Measurements from ENCODE around the gene KRTAP9-6. TPM values are rescaled to one million over a fixed set of nuclear protein-coding genes. Genes with fewer than 3 reads are reported as not detected.
A peak's percentile ranks its signal among the peaks of the same experiment; 100 is the strongest.
"Not testable (repeated sequence)": the region's sequence is repeated elsewhere in the genome, so short reads cannot be mapped to it uniquely, and the experiment has no call there.

KRTAP9-6 gene
- total and polyA plus RNA-seq, 8 donors, result not detected

DNA sequence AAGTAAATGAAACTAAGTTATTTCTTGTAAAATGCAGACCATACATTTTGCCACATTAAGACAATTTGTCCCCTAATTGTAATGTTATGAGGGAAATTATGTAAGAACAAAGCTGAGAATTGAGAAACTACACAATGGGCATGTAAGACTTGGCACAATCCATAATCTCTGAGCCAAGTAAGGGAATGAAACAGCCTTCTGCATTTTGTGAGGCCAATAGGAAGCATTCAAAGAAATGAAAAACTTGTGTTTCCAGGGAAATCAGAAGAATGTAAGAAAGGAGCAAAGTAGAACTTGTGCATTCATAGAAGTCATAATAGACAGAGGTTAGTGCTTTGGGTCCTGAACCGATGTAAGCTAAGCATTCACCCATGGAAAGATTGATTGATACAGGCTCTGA is 13.9 kb upstream of the KRTAP9-6 start:
- intact Hi-C loops (cut with DNase I), result no loop called here
- no peak overlapping the region for H3K4me3 ChIP-seq
- no peak for ATAC-seq
- WGBS, 2 donors, result 78 to 82% methylated on average over 1 of the region's 1 CpG
- no peak for FAIRE-seq
- TF ChIP-seq, protein P1, sequence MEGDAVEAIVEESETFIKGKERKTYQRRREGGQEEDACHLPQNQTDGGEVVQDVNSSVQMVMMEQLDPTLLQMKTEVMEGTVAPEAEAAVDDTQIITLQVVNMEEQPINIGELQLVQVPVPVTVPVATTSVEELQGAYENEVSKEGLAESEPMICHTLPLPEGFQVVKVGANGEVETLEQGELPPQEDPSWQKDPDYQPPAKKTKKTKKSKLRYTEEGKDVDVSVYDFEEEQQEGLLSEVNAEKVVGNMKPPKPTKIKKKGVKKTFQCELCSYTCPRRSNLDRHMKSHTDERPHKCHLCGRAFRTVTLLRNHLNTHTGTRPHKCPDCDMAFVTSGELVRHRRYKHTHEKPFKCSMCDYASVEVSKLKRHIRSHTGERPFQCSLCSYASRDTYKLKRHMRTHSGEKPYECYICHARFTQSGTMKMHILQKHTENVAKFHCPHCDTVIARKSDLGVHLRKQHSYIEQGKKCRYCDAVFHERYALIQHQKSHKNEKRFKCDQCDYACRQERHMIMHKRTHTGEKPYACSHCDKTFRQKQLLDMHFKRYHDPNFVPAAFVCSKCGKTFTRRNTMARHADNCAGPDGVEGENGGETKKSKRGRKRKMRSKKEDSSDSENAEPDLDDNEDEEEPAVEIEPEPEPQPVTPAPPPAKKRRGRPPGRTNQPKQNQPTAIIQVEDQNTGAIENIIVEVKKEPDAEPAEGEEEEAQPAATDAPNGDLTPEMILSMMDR (IDR thresholded peaks at IDR 0.05), result no peak
- no peaks in the 10 kb centered on the region for H3K27me3 ChIP-seq
- no peaks in the 10 kb centered on the region for H3K4me1 ChIP-seq
- H3K27ac ChIP-seq, result no peak overlapping the region
- DNase-seq, result no peak
- no peaks in the 10 kb centered on the region for H3K9me3 ChIP-seq
- H3K36me3 ChIP-seq, result no peaks in the 10 kb centered on the region

- no peaks in the 10 kb centered on the region for H3K36me3 ChIP-seq
- no peaks in the 10 kb centered on the region for H3K27me3 ChIP-seq
- DNase-seq (no peak), FAIRE-seq (no peak), ATAC-seq (no peak)
- no peak overlapping the region for H3K4me3 ChIP-seq
- no peaks in the 10 kb centered on the region for H3K4me1 ChIP-seq
- WGBS, 2 donors, result 0 to 52% methylated on average over 1 of the region's 1 CpG
- intact Hi-C loops (cut with DNase I), result no loop called here
- no peaks in the 10 kb centered on the region for H3K9me3 ChIP-seq
- TF ChIP-seq, protein P1 (IDR thresholded peaks at IDR 0.05), result no peak
- no peak overlapping the region for H3K27ac ChIP-seq
These were observed 10.3 kb upstream of the KRTAP9-6 start for GRCh38 chr17:41254861-41255260.

GRCh38 chr17:41255381-41256290 is 9.5 kb upstream of the KRTAP9-6 start, which contains the start of gene KRTAP9-9:
Gene KRTAP9-9, plus strand, starts transcription at chr17:41255384.
- H3K27ac ChIP-seq; intact Hi-C loops (cut with DNase I); H3K36me3 ChIP-seq; H3K27me3 ChIP-seq; H3K4me1 ChIP-seq; FAIRE-seq; H3K4me3 ChIP-seq; H3K9me3 ChIP-seq; ATAC-seq: not testable (repeated sequence)
- 52 to 53% methylated on average over 5 of the region's 5 CpGs for whole genome bisulfite sequencing, 2 donors
- DNase-seq, result peak in 1 of 6 donors; percentile 18

- no peaks in the 10 kb centered on the region for H3K27me3 ChIP-seq
- FAIRE-seq, result no peak
- H3K36me3 ChIP-seq, result no peaks in the 10 kb centered on the region
- H3K9me3 ChIP-seq, result no peaks in the 10 kb centered on the region
- 87% methylated on average over 1 of the region's 1 CpG for WGBS, 2 donors
- TF ChIP-seq, protein P1 (IDR thresholded peaks at IDR 0.05), result no peak
- H3K27ac ChIP-seq, result no peak overlapping the region
- DNase-seq, result no peak
- H3K4me3 ChIP-seq, result no peak overlapping the region
- H3K4me1 ChIP-seq, result no peaks in the 10 kb centered on the region
- no peak for ATAC-seq
- intact Hi-C loops (cut with DNase I), result no loop called here
These were observed 8.9 kb upstream of the KRTAP9-6 start for GRCh38 chr17:41256291-41256685.

DNA sequence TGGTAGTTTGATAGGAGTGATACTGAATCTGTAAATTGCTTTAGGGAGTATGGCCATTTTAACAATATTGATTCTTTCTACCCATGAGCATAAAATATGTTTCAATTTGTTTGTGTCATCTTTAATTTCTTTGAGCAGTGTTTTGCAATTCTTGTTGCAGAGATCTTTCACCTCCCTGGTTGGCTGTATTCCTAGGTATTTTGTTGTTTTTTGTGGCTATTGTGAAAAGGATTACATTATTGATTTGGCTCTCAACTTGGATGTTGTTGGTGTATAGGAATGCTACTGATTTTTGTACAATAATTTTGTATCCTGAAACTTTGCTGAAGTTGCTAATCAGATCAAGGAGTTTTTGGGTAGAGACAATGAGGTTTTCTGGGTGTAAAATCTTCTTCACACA is 6.8 kb upstream of the KRTAP9-6 start:
- no peak overlapping the region for H3K4me3 ChIP-seq
- ATAC-seq (no peak), FAIRE-seq (no peak), DNase-seq (no peak)
- intact Hi-C loops (cut with DNase I), result no loop called here
- H3K27ac ChIP-seq, result no peak overlapping the region
- H3K36me3 ChIP-seq, result no peaks in the 10 kb centered on the region
- H3K4me1 ChIP-seq, result no peaks in the 10 kb centered on the region
- H3K27me3 ChIP-seq, result peaks cover 0 to 3% (median 0%) of the 10 kb centered on the region in 4 donors
- TF ChIP-seq, protein P1 (IDR thresholded peaks at IDR 0.05), result no peak
- no peaks in the 10 kb centered on the region for H3K9me3 ChIP-seq

Data from pancreas (tissue), 10 donors.